ENCODE results near the gene RAB33A.

GRCh38 chrX:130179170-130179569 lies 7.4 kb downstream of the RAB33A start:
- TF ChIP-seq POLR2A (IDR thresholded peaks at IDR 0.05; ENCODE audit: low read depth, low read length) (no peak), MAFK (IDR thresholded peaks at IDR 0.05; ENCODE audit: low read depth, low read length) (no peak), RAD21 (IDR thresholded peaks at IDR 0.05; ENCODE audit: low read length) (no peak)
- TF ChIP-seq, protein P1, sequence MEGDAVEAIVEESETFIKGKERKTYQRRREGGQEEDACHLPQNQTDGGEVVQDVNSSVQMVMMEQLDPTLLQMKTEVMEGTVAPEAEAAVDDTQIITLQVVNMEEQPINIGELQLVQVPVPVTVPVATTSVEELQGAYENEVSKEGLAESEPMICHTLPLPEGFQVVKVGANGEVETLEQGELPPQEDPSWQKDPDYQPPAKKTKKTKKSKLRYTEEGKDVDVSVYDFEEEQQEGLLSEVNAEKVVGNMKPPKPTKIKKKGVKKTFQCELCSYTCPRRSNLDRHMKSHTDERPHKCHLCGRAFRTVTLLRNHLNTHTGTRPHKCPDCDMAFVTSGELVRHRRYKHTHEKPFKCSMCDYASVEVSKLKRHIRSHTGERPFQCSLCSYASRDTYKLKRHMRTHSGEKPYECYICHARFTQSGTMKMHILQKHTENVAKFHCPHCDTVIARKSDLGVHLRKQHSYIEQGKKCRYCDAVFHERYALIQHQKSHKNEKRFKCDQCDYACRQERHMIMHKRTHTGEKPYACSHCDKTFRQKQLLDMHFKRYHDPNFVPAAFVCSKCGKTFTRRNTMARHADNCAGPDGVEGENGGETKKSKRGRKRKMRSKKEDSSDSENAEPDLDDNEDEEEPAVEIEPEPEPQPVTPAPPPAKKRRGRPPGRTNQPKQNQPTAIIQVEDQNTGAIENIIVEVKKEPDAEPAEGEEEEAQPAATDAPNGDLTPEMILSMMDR (conservative IDR thresholded peaks at IDR 0.05; ENCODE audit: low read depth, low read length) = no peak

Measured in IMR-90 (cell line).